GM23248 (cell line): ENCODE data around the gene DCLK3.

Source experiments
- EZH2 ChIP-seq: fragments of 200-600 bp; sonication (generic); IDR thresholded peaks from 2 replicates; pipeline ENCODE4 v1.6.1; 2018; ENCODE audit warnings: antibody characterized with exemption, mild to moderate bottlenecking; ENCODE audit not compliant: insufficient read depth, poor library complexity, severe bottlenecking
- EZH2phosphoT487 ChIP-seq: fragments of 200-600 bp; sonication (generic); IDR thresholded peaks from 2 replicates; pipeline ENCODE4 v1.6.1; 2018; ENCODE audit warnings: antibody characterized with exemption, moderate library complexity, mild to moderate bottlenecking, low read depth; ENCODE audit not compliant: insufficient read depth

- TF ChIP-seq EZH2phosphoT487 (no peak), EZH2 (no peak)
Measured at GRCh38 chr3:36769926-36770325, 5.6 kb upstream of the DCLK3 start.
